GDM1 (cell line): Measurements from ENCODE around the gene ATXN10.
"Not testable (repeated sequence)": the region's sequence is repeated elsewhere in the genome, so short reads cannot be mapped to it uniquely, and the experiment has no call there.

Source experiments
- DNase-seq: peaks from one replicate; lab custom pipeline; 2025; lab: John Stamatoyannopoulos, UW

Gene ATXN10

DNA sequence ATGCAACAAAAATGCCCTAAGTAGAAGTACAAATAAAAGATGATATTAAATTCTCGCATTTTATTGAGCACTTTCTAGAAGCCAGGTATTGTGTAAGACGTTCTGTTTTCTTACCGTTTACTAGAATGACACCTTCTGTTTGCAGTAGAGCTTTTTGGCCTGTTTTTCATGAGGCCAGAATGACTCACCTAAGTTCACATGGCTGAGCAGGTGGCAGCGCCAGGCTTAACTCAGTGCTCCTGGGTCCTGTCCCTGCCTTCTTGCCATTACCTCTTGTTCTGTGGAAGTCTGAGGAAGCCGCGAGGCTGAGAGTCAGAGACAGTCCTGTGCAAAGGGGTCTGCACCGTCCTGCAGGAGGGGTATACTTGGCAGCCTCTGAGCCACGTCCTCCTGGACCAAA lies 113.8 kb downstream of the ATXN10 start:
- no peak for DNase-seq

DNA sequence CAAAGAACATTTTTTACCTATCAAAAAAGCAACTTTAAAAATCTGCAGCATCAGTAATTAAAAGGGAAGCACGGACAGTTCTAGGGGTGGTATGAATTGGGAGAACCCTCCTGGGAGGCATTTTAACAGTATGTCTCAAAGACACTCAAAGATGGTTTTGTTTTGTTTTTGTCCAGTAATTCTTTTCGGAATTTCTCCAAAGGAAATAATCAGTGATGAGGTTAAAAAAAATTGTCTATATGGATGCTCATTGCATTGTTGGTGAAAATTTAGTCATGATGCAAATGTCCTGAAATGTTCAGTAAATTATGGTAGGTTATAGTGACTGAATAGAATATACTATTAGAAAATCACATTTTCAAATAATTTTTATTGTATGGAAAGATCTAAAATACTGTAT lies 115.1 kb downstream of the ATXN10 start:
- DNase-seq, result no peak

DNA sequence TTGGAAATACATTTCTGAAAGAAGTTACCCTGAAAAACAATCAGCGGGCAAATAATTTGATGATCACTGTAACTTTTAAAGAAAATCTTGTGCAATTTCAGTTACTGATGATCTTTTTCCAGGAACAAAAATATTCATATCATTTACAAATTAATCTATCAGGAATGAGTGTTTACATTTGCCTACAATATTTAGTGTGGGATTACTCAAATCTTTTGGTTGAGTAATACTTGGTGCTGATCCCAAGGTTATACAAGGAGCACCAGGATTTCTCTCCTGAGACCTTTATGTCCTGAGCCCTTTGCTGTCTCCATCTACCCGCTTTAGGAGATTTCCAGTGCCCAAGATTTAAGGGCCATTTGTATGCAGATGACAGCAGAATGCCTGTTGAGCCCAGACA lies 116.1 kb downstream of the ATXN10 start:
- DNase-seq, result no peak

DNA sequence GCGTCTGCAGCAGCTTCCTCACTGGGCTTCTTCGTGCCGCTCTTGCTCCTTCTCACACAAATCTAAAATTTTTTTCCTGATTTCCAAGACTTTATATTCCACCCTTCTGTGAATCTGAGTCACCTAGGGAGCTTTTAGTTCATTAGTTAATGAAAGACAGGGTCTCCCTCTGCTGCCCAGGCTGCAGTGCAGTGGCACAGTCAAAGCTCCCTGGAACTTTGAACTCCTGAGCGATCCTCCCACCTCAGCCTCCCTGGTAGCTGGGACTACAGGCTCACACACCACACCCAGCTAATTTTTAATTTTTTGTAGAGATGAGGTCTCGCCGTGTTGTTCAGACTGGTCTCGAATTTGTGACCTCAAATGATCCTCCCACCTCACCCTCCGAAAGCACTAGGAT lies 116.9 kb downstream of the ATXN10 start:
- DNase-seq, result no peak

DNA sequence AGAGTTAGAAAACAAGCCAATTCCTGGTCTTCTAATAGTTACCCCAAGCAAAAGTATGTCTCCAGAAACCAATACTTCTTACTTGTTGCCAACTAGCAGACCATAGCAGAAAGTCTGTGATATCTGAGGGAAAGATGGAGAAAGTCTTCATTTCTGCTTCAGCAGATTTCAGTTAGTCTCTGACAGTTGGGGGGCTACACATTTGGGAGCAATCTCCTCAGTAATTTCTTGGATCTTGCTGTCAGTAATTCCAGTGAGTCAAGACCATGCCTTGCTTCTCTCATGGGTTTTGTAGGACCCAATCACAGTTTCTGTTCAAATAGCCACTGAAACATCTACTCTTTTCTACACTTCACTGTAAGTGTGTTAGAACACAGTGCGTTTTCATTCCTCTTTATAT lies 118.8 kb downstream of the ATXN10 start:
- DNase-seq, result no peak

DNA sequence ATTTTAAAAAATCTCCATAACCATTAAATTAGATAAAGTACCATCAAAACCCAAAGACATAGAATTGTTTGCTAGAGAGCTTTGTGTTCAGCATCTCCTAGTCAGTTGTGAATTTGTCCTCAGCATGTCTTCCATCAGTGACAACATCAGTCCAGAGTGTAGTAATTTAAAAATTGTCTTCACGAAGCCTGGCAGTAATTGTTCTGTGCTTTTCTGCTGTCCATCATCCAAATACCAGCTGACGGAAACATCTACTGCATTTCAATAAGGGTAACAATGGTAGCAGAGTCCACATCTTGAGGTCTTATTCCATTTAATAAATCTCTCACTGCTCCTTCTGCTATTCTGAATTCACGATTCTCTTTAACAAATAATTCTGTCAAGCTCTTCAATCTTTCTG lies 121.5 kb downstream of the ATXN10 start:
- DNase-seq, result no peak

DNA sequence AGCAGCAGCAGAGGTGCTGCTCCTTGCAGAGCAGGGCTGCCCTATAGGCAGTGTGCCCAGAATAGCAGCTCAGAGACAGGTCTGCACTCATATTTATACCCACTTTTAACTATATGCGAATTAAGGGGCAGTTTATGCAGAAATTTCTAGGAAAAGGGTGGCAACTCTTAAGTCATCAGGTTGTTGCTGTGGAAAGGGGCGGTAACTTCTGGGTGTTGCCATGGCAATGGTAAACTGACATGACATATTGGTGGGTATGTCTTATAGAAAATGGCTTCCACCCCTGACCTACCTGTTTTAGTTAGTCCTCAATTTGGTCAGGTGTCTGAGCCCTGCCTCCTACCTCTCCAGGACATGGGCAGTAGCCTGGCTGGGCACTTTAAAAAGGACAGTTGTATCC lies 122.3 kb downstream of the ATXN10 start:
- no peak for DNase-seq

DNA sequence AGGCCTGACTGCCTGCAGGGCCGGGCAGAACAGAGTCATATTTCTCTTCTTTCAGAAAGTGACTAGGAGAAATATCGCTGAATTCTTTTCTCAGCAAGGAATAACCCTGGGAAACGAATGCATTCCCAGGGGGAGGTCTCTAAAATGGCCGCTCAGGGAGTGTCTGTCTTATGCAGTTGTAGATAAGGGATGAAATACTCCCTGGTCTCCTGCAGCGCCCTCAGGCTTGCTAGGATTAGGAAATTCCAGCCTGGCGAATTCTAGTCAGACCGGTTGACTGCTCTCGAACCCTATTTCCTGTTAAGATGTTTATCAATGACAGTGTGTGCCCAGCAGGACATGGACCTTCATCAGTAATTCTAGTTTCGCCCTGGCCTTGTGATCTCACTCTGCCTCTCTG lies 124.4 kb downstream of the ATXN10 start:
- not testable (repeated sequence) for DNase-seq

DNA sequence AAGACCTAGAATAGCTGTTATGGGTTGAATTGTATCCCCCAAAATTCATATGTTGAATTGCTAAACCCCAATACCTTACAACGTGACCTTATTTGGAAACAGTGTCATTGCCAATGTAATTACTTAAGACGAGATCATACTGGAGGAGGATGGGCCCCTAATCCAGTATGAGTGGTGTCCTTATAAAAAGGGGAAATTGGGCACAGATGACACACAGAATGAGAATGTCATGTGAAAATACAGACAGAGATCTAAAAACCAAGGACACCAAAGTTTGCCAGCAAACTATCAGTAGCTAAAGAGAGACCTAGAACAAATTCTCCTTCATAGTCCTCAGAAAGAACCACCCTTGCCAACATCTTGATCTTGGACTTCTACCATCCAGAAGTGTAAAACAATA lies 127.7 kb downstream of the ATXN10 start:
- no peak for DNase-seq

DNA sequence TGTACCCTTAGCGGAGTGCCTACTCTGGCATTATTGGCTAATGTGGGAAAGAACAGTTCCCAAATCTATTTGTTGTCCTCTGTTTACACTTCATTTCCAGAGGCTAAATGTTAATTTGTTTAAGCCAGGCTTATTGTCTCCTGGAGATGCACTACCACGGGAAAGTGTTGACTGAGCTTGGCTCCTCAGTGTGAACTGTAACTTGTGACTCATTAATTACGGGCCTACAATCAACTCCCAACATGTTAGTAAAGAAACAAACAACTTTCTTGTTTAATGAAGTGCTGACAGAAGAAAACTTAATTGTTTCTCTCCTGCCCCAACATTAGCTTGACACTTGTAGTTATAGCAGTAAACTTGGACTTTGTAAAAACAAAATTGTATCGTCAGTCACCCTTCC lies 130.4 kb downstream of the ATXN10 start:
- no peak for DNase-seq

DNA sequence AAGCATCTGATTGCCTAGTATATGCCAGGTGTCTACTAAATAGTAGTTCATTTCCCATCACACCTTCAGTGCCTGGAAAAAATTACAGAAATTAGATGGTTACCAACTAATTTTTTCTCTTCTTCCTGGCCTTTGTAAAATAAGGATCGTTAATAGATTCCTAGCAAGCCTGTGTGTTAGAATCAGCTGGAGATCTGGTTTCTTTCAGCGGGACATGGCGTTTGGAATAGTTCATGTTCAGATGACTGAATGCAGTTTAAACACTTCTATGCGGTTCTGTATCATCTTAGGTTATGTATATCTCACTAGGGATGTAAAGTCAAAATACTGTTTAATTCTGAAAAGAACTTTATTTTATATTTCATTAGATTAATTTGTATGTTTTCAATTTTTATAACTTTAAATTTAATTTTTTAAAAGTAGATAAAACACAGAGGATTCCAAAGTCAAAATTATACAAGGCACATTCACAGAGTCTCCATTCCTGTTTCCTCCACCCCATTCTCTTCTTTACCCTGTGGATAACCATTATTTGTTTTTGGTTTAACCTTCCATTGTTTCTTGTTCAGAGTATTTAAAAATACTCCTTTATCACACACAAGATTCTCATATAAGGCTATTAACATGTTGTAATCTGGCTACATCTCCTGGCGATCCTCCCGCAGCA lies 132.8 kb downstream of the ATXN10 start:
- DNase-seq, result no peak

DNA sequence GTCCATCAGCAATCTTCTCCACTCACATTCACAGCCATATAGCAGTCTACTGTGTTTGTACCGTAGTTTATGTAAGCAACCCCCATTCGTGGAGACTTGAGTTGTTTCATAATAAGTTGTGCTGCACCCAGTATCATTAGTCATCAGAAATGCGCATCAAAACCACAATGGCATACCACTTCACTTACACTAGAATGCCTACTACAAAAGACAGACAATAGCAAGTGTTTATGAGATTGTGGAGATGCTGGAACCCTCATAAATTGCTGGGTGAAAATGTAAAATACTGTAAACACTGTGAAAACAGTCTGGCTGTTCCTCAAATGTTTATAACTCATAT lies 133.3 kb downstream of the ATXN10 start:
- DNase-seq, result no peak

DNA sequence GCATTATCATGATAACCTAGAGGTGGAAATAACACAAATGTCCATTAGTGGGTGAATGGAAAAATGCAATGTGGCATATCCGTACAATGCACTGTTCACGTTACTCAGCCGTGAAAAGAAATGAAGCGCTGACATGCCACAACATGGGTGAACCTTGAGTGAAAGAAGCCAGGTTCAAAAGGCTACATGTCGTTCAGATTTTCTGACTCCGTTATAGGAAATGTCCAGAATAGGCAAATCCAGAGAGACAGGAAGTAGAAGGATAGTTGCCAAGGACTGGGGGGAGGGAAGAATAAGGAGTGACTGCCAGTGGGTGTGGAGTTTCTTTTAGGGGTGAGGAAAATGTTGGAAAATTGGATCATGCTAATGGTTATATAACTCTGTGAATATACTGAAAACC lies 133.8 kb downstream of the ATXN10 start:
- DNase-seq, result no peak

DNA sequence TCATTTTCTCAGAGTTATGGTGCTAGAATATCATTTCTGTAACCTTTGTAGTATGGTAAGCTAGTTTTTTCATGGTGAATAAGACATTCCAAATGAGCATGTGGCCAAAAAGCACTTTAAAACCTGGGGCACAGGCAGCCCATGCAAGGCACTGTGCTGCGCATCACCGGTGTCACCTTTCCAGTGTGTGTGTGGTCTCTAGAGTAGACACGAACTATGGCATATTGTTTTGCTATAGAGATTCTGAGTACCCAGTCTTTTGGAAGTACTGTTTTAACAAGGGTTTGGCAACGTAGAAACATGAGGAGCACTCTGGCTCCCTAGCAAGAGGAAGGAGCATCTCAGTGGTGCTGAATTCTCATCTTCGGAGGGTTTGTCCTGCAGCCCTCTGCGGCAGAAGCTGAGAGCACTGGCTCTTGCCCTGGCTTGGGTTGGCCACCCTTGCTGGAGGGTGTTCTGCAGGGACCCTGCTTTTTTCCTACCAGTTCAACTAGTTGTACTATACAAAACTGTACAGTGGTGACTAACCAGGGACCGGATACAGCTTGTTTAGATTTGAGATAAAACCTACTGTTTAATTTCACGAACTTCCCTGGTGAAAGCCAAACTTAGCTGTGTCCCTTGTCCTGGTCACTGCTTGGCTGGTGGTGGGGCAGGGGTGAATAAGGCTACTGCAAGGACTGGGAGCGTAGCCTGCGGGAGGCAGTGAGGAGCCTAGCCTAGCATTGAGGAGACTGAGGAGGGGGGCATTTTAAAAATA lies 135.7 kb downstream of the ATXN10 start:
- DNase-seq, result no peak

DNA sequence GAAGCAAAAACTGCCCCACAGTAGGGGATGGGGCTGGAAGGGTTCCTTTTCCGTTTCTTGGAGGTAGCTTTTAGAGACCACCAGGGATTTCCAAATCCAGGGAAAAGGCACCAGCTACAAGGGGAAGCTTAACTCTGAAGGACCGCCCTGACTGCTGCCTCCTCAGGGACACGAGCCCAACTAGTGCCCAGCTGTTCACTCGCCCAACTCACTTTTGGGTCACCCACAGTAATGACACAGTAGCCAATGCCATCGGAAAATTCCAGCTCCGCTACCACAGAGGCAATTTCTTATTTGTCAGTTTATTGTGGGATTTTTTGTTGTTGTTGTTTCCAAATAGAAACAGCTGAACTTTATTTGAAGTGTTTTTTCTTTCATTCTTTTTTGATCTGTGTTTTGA lies 141.3 kb downstream of the ATXN10 start:
- DNase-seq, result no peak

DNA sequence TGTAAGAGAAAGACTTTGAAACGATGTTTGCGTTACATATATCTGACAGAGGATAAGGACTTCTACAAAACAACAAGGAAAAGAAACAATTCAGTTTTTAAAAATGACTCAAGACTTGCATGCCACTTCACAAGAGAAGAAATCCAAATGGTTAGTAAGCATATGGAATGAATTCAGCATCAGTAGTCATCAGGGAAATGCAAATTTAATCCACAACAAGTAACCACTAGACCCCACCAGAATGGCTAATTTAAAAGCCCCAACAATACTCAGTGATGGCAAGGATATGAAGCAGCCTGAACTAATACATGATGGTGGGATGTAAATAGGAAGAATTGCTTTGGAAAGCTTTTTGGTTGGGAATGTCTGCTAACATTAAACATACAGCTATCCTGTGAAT lies 142.6 kb downstream of the ATXN10 start:
- DNase-seq, result no peak

DNA sequence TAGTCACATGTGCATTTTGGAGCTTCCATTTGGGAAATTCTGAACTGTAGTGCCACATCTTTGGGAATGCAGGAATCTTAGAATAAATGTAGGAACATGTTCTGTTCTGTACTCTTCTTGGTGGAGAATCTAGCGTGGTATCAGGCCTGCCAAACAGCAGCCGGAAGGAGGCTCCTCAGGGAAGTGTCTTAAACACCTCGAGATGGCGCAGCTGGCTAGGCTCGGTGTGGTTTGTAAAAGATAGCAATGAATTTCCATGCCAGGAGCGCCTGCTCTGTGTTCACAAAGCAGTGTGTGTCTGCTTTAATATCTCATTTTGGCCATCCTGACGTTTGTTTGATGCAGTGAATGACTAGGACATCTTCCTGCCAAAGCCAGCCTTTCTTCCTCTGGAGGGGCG lies 145.1 kb downstream of the ATXN10 start:
- DNase-seq, result no peak

DNA sequence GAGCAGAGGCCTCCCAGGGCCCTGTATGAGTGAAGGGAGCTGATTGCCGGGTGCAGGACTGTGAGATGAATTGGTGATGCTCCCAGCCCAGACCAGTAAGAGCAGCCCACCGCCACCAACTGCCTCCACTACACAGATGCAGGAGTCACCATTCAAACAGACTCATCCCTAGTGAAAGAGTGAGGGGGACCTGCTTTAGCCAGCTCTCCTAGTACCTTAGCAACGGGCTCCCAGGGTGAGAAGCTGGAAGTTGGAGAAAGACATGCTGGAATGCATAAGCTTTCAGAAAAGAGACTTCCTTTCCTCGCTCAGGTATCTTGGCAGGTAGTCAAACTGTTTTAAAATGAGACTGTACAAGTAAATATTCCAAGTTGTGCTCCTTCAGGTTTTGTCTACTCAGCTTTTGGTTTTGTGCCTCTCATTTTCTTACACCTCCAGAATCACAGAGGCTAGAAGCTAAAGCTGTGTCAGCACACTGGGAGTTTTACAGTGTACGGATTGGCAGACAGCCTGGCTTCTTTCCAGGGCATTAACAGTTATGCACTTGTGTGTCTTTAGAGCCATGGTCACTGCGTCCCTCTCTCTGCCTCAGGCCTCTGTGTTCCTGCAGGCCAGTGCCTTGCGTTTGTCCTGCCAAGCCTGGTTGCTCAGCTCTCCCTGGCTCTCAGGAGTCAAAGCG lies 146.2 kb downstream of the ATXN10 start:
- no peak for DNase-seq

DNA sequence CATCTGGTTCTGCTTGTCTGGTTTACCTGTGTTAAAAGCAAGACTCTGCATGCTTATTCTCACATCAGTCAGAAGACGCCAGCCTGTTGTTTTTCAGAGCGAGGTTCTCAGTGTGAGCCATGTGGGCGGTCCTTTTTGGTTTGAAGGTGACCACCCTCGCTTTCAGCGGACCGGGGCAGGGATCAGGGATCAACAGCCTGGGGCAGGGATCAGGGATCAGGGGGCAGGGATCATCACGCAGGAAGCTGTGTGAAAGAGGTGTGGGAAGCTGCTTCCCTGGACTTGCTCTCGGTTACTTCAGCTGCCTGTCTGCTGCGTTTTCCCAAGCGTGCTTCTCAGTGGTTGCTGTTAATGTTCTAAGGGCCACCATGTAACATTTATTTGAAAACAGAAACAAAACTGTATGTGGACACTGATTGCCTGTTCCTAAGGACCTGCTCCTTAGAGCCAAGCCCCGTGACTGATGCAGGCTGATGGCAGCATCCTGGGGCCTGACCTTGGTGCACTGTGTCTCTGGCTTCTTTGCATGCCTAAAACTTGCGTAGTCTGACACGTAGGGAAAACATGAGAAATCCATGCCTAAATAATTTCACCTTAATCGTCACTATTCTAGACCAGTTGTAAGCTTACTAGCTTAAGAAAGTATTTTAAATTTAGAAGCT lies 146.9 kb downstream of the ATXN10 start:
- no peak for DNase-seq

DNA sequence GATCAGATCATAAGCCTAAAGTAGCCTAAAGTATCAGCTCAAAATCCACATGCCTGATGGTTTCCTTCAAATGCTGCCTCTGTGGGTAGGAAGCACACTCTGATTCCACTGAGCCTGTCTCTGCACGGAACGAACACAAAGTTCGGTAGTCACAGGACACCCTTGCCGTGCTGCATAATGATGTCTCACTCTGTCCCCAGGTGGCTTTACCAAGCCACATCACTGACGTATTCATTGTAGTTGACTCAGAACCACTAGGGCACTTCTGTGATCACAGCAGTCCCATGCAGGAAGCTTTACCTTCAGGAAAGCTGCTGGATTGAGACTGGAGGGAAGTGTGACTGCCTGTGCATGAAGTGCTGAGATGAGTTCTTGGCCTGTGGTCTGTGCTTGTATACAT lies 147.7 kb downstream of the ATXN10 start:
- DNase-seq, result no peak

DNA sequence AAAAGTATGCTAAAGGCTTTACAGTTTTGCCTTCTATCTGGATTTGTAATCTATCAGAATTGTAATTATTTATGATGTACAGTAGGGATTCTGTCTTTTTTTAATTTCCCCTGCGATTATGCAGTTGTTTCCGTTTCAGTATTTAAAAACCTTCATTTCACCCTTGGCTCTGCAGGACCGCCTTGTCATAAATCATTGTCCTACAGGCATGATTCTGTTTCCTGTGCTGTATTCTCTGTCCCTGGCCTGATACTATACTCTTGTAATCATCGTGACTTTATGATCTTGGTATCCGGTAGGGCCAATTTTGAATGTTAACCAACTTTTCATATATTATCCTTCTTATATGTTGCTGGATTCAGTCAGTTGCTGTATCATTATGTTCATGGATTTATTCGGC lies 151.7 kb downstream of the ATXN10 start:
- DNase-seq, result no peak

DNA sequence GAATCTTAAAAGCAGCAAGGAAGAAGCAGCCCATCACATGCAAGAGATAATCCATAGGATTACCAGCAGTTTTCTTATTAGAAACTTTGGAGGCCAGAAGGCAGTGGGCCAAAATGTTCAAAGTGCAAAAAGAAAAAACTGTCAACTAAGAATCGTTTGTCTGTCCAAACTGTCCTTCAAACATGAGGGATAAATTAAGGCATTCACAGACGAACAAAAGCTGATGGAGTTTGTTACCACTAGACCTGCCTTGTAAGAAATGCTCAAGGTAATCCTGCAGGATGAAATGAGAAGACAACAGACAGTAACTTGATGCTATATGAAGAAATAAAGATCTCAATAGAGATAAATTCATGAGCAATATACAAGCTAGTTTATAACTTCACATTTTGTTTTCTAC lies 154.9 kb downstream of the ATXN10 start:
- no peak for DNase-seq

DNA sequence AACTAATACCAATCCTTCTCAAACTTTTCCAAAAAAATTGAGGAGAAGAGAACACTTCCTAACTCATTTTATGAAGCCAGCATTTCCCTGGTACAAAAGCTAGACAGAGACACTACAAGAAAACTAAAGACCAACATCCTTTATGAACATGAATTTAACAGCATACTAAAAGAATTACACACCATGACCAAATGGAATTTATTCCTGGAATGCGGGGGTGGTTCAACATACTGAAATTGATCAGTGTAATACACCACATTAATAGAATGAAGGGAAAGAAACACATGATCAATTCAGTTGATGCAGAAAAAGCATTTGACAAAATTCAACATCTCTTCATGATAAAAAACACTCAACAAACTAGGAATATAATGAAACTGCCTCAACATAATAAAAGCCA lies 157.2 kb downstream of the ATXN10 start:
- DNase-seq, result no peak
